AG04450 (cell line): ENCODE measurements around the gene ITGB2. TPM values are rescaled to one million over a fixed set of nuclear protein-coding genes. Genes with fewer than 3 reads are reported as not detected.
"Not testable (repeated sequence)": the region's sequence is repeated elsewhere in the genome, so short reads cannot be mapped to it uniquely, and the experiment has no call there.

ENCODE experiments used
- CTCF ChIA-PET: fragments of 300-600, 350-600 bp; formaldehyde crosslinking; extraction: SDS; loops from one replicate; lab custom pipeline; 2022; ENCODE audit warnings: antibody characterized with exemption, inconsistent platforms; lab: Charles Lee
- POLR2A ChIA-PET: fragments of 350-600 bp; formaldehyde crosslinking; extraction: SDS; loops from one replicate; lab custom pipeline; 2021; ENCODE audit warnings: antibody characterized with exemption, inconsistent platforms; lab: Yijun Ruan, JAX
- DNase-seq: peaks from one replicate; pipeline ENCODE4 v3.0.0-alpha.2; 2011; ENCODE audit warnings: low read depth, low spot score
- H3K27ac ChIP-seq: one replicate; pipeline ENCODE4 v1.5.1; 2012; ENCODE audit warnings: low read depth, low read length, control low read depth
- H3K27me3 ChIP-seq: one replicate; pipeline ENCODE4 v1.6.0; 2012; ENCODE audit warnings: low read length; ENCODE audit not compliant: control insufficient read depth, insufficient read depth
- H3K4me3 ChIP-seq: 2 replicates; pipeline ENCODE4 v1.5.1; 2011; ENCODE audit warnings: mild to moderate bottlenecking, low read depth, low read length, control low read depth
- H3K9me3 ChIP-seq: 2 replicates; pipeline ENCODE4 v1.5.1; 2012; ENCODE audit warnings: low read length; ENCODE audit not compliant: control insufficient read depth, insufficient read depth
- polyA plus RNA-seq: library from polyadenylated mRNA; depleted of rRNA; stranded (reverse); fragments of >200 nt; gene quantifications from 2 replicates; pipeline ENCODE4 v1.2.3, GENCODE V29; 2011
- TF ChIP-seq, protein P1 (sequence below): IDR thresholded peaks from 2 replicates; pipeline ENCODE4 v1.5.1; 2011; ENCODE audit warnings: low read depth, low read length, control low read depth, inconsistent platforms

ITGB2 gene
- polyA plus RNA-seq, 1 experiment = 0.04 TPM

DNA sequence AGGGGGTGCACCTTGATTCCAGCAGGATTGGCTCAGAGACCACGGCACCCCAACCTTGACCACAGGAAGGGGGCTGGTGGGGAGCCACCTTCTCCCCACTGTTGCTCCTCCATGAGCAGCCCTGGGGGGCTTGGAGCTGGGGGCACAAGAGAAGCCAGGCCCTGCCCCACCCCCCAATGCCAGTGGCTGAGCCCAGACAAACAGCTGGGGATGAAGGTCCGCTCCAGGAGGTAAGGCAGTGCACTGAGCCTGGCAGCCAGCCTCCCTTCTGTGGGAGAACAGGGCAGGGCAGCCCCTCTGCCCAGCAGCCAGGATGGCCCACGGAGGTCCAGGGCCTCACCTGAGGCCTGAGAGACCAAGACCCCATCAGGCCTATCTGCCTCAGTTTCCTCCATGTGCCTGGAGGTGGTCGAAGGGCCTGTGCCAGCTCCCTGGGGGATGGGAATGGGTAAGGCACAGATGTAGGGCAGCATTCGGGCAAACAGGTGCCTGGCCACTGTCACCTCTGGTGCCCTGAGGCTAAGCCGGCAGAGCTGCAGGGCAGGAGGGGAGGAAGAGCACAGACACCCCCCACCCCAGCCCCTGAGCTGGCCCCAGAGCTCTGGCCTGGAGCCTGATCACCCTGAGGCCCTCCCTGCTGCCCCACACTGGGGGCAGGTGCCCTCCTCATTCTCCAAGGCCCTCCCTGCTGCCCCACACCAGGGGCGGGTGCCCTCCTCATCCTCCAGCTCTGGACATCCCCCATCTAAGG is 7.1 kb downstream of the ITGB2 start:
- Histone ChIP-seq H3K9me3 (no peaks in the 10 kb centered on the region; the same call in 1 of the 2 replicates), H3K27ac (no peak overlapping the region), H3K27me3 (peaks cover 38% of the 10 kb centered on the region), H3K4me3 (no peak overlapping the region)
- TF ChIP-seq, protein P1, sequence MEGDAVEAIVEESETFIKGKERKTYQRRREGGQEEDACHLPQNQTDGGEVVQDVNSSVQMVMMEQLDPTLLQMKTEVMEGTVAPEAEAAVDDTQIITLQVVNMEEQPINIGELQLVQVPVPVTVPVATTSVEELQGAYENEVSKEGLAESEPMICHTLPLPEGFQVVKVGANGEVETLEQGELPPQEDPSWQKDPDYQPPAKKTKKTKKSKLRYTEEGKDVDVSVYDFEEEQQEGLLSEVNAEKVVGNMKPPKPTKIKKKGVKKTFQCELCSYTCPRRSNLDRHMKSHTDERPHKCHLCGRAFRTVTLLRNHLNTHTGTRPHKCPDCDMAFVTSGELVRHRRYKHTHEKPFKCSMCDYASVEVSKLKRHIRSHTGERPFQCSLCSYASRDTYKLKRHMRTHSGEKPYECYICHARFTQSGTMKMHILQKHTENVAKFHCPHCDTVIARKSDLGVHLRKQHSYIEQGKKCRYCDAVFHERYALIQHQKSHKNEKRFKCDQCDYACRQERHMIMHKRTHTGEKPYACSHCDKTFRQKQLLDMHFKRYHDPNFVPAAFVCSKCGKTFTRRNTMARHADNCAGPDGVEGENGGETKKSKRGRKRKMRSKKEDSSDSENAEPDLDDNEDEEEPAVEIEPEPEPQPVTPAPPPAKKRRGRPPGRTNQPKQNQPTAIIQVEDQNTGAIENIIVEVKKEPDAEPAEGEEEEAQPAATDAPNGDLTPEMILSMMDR = no peak
- no peak for DNase-seq
- ChIA-PET CTCF (no interaction called here), POLR2A (interaction anchor here (0.6 to 0.7 kb wide), 2 partner anchors 14 to 27 kb away, joined by 3 to 6 read pairs; no protein-coding TSS in a partner anchor)

DNA sequence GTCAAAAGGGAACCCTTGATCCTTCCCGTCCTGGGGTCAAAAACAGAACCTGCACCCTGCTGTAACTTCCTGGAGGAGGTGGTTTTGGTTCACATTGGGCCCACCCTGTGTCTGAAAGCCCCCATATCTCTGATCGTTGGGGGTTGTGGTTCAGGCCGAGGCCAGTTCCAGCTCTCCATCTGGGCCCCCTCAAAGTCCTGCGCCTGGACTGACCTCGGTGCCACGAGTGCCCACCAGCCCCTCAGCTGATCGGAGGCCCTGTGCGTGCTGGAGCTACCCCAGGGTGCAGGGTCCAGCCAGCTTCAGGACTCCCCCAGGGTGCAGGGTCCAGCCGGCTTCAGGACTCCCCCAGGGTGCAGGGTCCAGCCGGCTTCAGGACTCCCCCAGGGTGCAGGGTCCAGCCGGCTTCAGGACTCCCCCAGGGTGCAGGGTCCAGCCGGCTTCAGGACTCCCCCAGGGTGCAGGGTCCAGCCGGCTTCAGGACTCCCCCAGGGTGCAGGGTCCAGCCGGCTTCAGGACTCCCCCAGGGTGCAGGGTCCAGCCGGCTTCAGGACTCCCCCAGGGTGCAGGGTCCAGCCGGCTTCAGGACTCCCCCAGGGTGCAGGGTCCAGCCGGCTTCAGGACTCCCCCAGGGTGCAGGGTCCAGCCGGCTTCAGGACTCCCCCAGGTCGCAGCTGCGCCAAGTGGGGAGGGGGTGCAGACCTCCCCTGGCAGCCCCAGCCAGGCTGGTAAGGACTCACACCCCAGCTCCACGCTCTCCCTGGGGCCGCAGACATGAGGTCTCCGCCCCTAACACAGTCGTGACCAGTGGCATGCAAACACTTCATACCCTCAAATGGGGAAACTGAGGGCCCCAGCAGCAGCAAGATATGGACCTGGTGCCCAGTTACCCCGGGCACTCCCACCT is 7.9 kb downstream of the ITGB2 start:
- H3K9me3 ChIP-seq, CTCF ChIA-PET, H3K27ac ChIP-seq, DNase-seq, H3K4me3 ChIP-seq: not testable (repeated sequence)
- peaks cover 35% of the 10 kb centered on the region for H3K27me3 ChIP-seq
- POLR2A ChIA-PET = interaction anchor here (0.7 kb wide), 1 partner anchor 28 kb away, joined by 3 read pairs; no protein-coding TSS in a partner anchor

DNA sequence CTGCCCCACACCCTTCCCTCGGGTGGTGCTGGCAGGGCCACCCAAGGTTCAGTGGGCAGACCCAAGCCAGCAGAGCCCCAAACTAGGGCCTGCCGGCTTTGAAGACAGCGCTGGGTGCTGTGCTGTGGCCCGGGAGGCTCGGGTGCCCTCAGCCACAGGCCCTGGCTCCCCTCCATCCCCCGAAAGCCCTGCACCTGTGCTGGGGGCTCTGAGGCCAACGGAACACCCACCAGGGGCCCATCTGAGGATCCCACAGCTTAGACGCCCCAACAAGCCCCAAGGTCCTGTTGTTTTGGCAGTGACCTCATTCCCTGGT is 8.6 kb downstream of the ITGB2 start:
- Histone ChIP-seq H3K4me3 (no peak overlapping the region), H3K27me3 (peaks cover 35% of the 10 kb centered on the region), H3K27ac (no peak overlapping the region), H3K9me3 (no peaks in the 10 kb centered on the region; the same call in 1 of the 2 replicates)
- TF ChIP-seq, protein P1 = no peak
- CTCF ChIA-PET = no interaction called here
- DNase-seq = no peak
- POLR2A ChIA-PET = no interaction called here

DNA sequence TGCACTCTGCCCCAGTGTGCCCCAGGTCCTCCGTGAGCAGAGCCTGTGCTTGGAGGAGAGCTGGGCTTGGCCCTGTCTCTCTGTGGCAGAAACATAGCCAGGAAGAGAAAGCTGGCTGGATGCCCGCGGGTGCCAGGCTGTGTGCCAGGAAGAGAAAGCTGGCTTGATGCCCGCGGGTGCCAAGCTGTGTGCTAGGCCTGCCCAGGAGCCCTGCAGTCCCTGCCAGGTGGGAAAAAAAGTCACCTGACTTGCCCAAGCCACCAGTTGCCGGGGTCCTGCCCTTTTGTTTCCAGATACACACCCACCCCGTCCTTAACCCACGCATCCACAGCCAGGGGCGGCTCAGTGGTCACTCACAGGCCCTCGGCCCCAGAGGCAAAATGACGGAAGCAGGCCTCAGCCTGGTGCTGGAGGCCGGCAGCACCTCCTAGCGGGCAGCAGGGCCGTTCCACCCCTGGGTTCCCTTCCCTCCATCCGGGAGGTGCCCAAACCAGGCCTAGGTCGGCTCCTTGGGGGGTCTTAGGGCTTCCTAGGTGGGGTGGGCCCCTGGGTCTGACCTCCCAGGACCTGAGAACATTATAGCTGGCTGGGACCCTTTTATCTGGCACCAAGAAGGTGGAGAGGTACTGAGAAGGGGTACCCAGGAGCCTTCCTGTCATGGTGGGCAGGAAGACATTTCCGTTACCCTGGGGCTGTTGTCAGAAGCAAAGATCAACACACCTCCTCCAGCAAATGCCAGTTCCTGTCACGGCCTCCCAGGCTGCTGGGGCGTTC is 9.1 kb downstream of the ITGB2 start:
- Histone ChIP-seq H3K27ac (no peak overlapping the region), H3K4me3 (no peak overlapping the region), H3K9me3 (no peaks in the 10 kb centered on the region; the same call in 1 of the 2 replicates), H3K27me3 (peaks cover 37% of the 10 kb centered on the region)
- CTCF ChIA-PET = no interaction called here
- TF ChIP-seq, protein P1 = no peak
- POLR2A ChIA-PET = no interaction called here
- no peak for DNase-seq

DNA sequence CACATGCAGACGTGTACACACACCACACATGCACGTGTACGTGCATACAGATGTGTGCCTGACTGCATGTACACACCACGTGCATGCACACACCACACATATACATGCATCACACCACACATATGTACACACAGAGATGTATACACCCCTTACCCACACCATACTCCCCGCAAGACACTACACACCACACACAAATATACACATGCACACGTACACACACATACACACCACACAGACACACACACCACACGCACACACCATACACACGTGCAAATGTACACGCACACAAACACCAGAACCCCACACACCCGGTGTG is 9.7 kb downstream of the ITGB2 start:
- Histone ChIP-seq H3K27ac (no peak overlapping the region), H3K27me3 (peaks cover 42% of the 10 kb centered on the region), H3K4me3 (no peak overlapping the region), H3K9me3 (no peaks in the 10 kb centered on the region; the same call in 1 of the 2 replicates)
- TF ChIP-seq, protein P1 = no peak
- no peak for DNase-seq
- CTCF ChIA-PET = no interaction called here
- POLR2A ChIA-PET = no interaction called here
